ENCODE results near the gene ASTN2.

DNA sequence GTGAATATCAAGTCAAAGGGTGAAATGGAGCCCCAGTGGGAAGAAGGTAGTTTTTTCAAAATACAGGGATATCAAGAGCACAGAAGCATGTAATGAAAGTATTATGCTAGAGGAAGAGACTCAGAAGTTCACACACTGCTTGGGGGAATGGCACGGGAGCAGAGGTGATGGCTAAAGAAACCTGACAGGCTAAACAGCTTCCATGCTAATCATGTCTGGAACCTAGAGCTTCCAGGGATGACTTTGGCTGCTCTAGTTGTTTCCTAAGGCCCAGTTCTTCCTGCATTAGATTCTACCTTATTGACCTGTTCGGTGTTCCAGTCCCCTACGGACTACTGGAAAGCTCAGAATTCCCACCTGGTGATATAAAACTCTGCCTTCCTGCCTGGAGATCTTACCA lies 693.4 kb downstream of the ASTN2 start:
- TF ChIP-seq YY1 (IDR thresholded peaks at IDR 0.05) (no peak), CTCF (IDR thresholded peaks at IDR 0.05; ENCODE audit: low read depth, low read length, missing input control) (no peak), TAF1 (conservative IDR thresholded peaks at IDR 0.05) (no peak), REST (IDR thresholded peaks at IDR 0.05) (no peak), RXRA (IDR thresholded peaks at IDR 0.05) (no peak), JUND (IDR thresholded peaks at IDR 0.05) (no peak), FOXA2 (IDR thresholded peaks at IDR 0.05) (no peak), ATF3 (IDR thresholded peaks at IDR 0.05) (no peak)
- TF ChIP-seq, protein P1, sequence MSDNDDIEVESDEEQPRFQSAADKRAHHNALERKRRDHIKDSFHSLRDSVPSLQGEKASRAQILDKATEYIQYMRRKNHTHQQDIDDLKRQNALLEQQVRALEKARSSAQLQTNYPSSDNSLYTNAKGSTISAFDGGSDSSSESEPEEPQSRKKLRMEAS (IDR thresholded peaks at IDR 0.05): no peak

Measured in liver (tissue), 3 donors.